GM10248 (cell line): ENCODE measurements around the gene FGF5.

ENCODE experiments used
- CTCF ChIA-PET: fragments of 300-600 bp; sonication (Branson Sonifier 250); formaldehyde crosslinking; extraction: SDS; loops from one replicate; lab custom pipeline; 2021; ENCODE audit warnings: antibody characterized with exemption; lab: Yijun Ruan, JAX
- POLR2A ChIA-PET: fragments of 350-650 bp; sonication (Branson Sonifier 250); formaldehyde crosslinking; extraction: SDS; loops from one replicate; lab custom pipeline; 2020; ENCODE audit warnings: antibody characterized with exemption; lab: Yijun Ruan, JAX
- DNase-seq: peaks from one replicate; pipeline ENCODE4 v3.0.0; 2012; ENCODE audit errors: extremely low spot score
- CTCF ChIP-seq: IDR thresholded peaks from 2 replicates; pipeline ENCODE4 v1.5.1; 2012; ENCODE audit warnings: mild to moderate bottlenecking, low read depth; ENCODE audit errors: extremely low read depth, missing control alignments, control extremely low read depth

Gene FGF5

GRCh38 chr4:80334568-80334967 is 68.1 kb downstream of the FGF5 start:
- ChIA-PET CTCF (no interaction called here), POLR2A (no interaction called here)
- DNase-seq, result no peak
- TF ChIP-seq CTCF, result no peak

GRCh38 chr4:80335226-80335553 is 68.7 kb downstream of the FGF5 start:
- no peak for TF ChIP-seq CTCF
- ChIA-PET POLR2A (no interaction called here), CTCF (no interaction called here)
- no peak for DNase-seq

- peak; percentile 73 for DNase-seq
- peak; percentile 27 for TF ChIP-seq CTCF
- ChIA-PET CTCF (no interaction called here), POLR2A (no interaction called here)
Measured at GRCh38 chr4:80335554-80336358, 69.3 kb downstream of the FGF5 start, which contains the start of gene CFAP299. Gene CFAP299, plus strand, starts transcription at chr4:80335730.

GRCh38 chr4:80336582-80336981 is 70.1 kb downstream of the FGF5 start:
- ChIA-PET POLR2A (no interaction called here), CTCF (interaction anchor here (1.7 to 1.8 kb wide), 2 partner anchors 12 to 42 kb away, joined by 5 read pairs; no protein-coding TSS in a partner anchor)
- DNase-seq, result no peak

GRCh38 chr4:80340036-80340435 is 73.6 kb downstream of the FGF5 start:
- ChIA-PET POLR2A (no interaction called here), CTCF (no interaction called here)
- DNase-seq, result no peak
- no peak for TF ChIP-seq CTCF

More at GRCh38 chr4:80336582-80336981, 70.1 kb downstream of the FGF5 start:
- no peak for TF ChIP-seq CTCF
